GM19372 (cell line): ENCODE measurements around the gene DNAJC8.

Experiments
- ATAC-seq: cut with Tn5 transposase; IDR thresholded peaks from one replicate; pipeline ENCODE4 v1.9.1; 2021; ENCODE audit warnings: mild to moderate bottlenecking, low read depth, moderate library complexity; ENCODE audit not compliant: unreplicated experiment

The DNAJC8 gene

DNA sequence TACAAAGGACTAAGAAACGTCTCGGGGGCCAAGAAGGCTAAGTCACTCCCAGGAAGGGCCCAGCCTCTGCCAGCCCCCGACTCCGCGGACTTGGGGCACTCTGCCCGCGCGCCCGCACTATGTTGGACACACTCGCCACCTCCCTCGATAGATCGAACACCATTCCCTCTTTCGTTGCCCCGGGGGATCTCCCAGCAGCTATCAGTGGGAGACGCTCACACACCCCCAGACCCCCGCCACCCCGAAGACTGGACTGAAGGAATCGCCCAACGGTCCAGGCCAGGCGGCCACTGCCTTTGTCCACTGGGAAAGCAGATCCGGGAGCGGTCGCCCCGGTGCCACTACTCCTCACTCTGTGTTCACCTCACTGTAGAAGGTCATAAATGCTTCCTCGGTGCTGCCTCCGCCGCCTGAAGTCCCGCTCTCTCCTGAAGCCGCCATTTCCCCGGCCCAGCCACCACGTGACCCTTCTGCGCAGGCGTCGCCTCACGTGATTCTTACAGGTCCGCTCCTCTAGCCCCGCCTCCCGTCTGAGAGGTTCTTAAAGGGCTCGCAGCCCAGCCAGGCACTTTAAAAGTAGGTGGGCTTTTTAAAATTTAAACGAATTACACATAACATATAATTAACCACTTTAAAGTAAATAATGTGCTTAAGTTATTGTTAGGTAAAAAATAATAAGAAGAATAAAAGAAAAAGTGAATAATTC lies at the start of gene DNAJC8:
Gene DNAJC8, minus strand, starts transcription at position 472 of the 706 bp plus-strand sequence. Its CDS starts 31 bp downstream, at position 441.
- peak; percentile 60 for ATAC-seq

- ATAC-seq: no peak
Observed at GRCh38 chr1:28281608-28282425, 49.0 kb upstream of the DNAJC8 start.

DNA sequence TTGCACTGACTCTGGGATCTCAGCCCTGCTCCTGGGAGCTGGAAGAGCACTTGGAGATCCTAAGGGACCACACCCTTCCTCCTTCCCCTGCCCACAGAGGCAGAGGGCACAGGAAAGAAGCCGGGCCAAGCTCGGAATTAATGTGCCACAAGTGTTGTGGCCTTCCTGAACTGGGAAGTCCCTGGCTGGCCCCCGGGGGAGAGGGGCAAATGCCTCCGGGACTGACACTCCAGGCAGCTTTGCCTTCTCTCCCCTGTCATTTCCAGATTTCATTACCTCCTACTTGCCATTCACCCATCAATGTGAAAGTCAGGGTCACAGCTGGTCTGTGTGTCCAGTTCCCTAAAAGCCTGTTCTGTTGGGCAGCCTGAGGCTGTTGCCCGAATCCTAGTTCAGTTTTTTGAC lies 48.1 kb upstream of the DNAJC8 start:
- no peak for ATAC-seq

DNA sequence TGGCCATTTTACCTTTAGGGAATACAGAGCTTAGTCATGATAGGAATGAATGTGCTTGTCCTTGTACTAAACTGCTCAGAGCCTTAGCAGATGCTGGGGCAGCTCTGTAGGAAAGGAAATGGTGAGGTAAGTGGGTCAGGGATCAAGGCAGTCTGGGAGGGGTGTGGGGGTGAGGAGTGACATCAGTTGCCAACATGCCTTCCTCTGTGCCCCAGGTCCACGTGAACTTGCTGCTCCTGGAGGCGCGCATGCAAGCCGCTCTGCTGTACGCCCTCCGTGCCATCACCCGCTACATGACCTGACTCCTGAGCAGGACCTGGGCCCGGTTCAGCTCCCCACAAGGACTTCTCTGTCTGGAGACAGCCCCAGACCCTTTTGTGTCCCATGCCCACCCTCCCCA lies 47.7 kb upstream of the DNAJC8 start:
- no peak for ATAC-seq

GRCh38 chr1:28279721-28280120 lies 46.9 kb upstream of the DNAJC8 start:
- ATAC-seq: no peak

DNA sequence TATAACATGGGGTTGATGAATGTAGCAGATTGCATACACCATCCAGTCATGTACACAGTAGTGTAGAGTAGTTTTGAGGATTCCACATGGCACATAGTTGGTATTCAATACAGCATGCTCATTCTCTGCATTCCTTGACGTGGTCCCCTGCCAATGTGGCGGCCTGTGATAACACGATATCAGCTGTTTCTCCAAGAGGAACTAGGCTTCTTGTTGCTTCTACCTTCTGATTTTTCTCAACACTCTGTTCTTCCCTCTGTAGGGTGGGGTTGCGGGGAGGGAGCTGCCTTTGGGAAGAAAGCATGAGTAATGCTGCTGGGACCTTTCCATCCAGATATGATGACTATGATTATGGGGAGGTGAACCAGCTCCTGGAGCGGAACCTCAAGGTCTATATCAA lies 45.9 kb upstream of the DNAJC8 start:
- ATAC-seq: no peak

DNA sequence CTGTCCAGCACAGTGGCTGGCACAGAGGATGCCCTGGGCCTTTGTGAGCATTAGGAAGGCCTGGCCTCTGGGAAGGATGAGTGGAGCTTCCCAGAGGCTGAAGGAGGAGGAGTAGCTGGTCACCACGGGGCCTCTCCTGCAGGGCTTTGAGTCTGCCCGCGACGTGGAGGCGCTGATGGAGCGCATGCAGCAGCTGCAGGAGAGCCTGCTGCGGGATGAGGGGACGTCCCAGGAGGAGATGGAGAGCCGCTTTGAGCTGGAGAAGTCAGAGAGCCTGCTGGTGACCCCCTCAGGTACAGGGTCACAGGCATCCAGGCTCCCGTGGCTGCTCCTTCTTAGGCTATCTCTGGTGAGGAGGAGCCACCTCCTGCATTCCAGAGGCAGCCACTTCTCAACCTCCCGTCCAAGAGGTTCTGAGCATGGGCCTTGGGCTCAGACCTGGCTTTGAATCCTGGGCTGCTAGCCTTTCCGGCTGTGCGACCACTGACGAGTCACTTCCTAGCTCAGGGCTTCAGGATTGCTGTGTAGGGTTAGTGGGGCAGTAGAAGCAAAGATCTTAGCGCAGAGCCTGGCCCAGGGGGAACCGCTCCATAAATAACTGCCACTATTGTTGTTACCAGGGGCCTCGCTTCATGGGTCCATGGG lies 40.5 kb upstream of the DNAJC8 start:
- no peak for ATAC-seq

DNA sequence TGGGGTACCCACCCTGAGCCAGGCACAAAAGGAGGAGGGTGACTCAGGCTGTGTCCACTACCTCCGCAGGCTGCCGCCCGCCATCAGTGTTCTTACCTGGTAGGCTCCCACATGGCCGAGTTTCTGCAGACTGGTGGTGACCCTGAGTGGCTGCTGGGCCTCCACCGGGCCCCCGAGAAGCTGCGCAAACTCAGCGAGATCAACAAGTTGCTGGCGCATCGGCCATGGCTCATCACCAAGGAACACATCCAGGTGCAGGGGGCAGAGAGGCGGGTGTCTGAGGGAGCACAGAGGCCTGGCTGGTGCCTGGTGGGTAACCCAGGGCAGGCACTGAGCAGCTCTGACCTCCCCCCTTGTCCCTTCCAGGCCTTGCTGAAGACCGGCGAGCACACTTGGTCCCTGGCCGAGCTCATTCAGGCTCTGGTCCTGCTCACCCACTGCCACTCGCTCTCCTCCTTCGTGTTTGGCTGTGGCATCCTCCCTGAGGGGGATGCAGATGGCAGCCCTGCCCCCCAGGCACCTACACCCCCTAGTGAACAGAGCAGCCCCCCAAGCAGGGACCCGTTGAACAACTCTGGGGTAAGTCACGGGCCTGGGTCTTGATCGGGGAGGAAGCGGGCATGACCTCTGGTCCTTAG lies 39.5 kb upstream of the DNAJC8 start:
- ATAC-seq: no peak

DNA sequence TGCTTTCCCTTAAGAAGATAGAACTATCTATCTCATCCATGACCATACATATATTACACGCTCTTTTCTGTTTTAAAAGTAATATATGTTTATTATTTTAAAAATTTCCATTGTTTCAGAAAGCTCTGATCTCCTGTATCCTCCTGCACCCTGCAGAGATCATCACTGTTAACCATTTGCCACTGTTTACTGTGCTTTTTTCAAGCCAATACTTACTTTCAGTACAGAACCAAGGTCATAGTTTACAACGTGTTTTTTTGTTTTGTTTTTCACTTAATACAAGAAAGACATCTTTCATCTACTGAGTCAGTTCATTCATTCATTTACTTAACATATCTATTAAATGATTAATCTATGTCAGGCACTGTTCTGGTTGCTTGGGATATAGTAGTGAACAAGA lies 36.7 kb upstream of the DNAJC8 start:
- no peak for ATAC-seq

GRCh38 chr1:28267633-28268032 lies 34.8 kb upstream of the DNAJC8 start:
- ATAC-seq: no peak

GRCh38 chr1:28266920-28267322 lies 34.1 kb upstream of the DNAJC8 start:
- ATAC-seq: no peak

- no peak for ATAC-seq
Observed at GRCh38 chr1:28265577-28265976, 32.7 kb upstream of the DNAJC8 start.

- no peak for ATAC-seq
Observed at GRCh38 chr1:28264897-28265296, 32.1 kb upstream of the DNAJC8 start.

GRCh38 chr1:28260803-28261174 lies 28.0 kb upstream of the DNAJC8 start:
- no peak for ATAC-seq

DNA sequence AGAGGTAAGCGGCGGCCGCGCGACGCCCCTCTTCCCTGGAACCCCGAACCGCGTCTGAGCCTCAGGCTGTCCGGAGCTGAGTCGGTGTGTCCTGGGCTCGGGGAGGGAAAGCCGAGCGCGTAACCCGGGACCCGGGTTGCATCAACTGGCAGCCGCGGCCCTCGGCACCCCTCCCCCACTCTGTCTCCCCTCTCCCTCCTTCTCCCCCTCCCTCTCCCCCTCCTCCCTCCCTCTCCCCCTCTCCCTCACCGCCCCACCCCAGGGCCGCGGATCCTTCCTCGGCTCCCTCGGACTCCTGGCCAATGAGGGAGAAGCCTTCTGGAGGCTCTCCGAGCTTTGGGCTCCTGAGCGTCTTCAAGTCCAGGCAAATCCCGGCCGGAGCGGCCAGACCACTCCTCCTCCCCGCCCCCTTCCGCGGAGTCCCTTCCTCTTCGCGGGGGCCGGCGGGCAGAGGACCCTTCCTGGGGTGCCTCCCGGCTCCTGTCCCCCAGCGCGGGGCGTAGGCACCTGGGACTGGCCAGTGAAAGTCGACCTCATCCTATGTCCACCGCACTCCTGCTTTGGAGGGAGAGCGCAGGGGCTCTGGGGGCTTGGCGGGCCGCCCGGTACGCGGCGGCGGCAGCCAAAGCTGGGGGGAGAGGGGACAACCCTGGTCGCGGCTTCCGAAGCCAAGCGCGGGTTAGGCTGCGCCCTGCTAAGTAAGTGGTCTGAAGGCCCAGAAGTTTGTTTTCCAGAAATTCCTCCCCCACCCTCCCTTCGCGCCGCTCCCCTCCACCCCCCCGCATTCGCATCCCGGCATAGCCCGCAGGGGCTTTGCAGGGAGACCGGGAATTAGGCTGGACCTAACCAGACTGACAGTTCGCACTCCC lies 27.3 kb upstream of the DNAJC8 start:
- no peak for ATAC-seq

GRCh38 chr1:28259252-28259933 lies 26.6 kb upstream of the DNAJC8 start, which contains the start of gene SESN2:
Gene SESN2 (plus strand): TSS chr1:28259518. CDS start chr1:28259848, 330 bp downstream.
- ATAC-seq: peak; percentile 92

GRCh38 chr1:28258628-28259251 lies 25.9 kb upstream of the DNAJC8 start:
- no peak for ATAC-seq

DNA sequence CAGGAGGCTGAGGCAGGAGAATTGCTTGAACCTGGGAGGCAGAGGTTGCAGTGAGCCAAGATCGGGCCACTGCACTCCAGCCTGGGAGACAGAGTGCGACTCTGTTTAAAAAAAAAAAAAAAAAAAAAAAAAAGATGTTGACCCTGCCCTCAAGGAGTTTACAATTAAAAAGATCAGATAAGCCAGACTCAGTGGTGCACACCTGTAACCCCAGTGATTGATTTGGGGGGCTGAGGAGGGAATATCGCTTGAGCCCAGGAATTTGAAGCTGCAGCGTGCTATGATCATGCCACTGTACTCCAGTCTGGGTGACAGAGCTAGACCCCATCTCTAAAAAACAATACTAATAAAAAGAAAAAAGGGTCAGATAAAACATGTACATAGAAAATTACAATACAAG lies 24.9 kb upstream of the DNAJC8 start:
- no peak for ATAC-seq
